DLD1 (cell line): Measurements from ENCODE around the gene TDRD3.

Experiments
- in situ Hi-C: cut with HindIII; loops from 2 replicates; pipeline ENCODE4 v1.10.0; 2017; ENCODE audit warnings: low sequenced_read_pairs

Gene TDRD3

GRCh38 chr13:60448907-60449510, 52.0 kb downstream of the TDRD3 start:
- in situ Hi-C loops: no loop called here

GRCh38 chr13:60453490-60453889, 56.5 kb downstream of the TDRD3 start:
- in situ Hi-C loops: no loop called here

GRCh38 chr13:60454425-60454824, 57.4 kb downstream of the TDRD3 start:
- in situ Hi-C loops: no loop called here

- in situ Hi-C loops: no loop called here
These were observed 66.8 kb downstream of the TDRD3 start for GRCh38 chr13:60463787-60464186.

- in situ Hi-C loops: no loop called here
These were observed 70.1 kb downstream of the TDRD3 start for GRCh38 chr13:60467098-60467497.

- in situ Hi-C loops: no loop called here
These were observed 82.3 kb downstream of the TDRD3 start for GRCh38 chr13:60479273-60479672.

GRCh38 chr13:60482012-60482411, 85.0 kb downstream of the TDRD3 start:
- in situ Hi-C loops: no loop called here

GRCh38 chr13:60484865-60485264, 87.8 kb downstream of the TDRD3 start:
- in situ Hi-C loops: no loop called here

- in situ Hi-C loops: no loop called here
These were observed 94.5 kb downstream of the TDRD3 start for GRCh38 chr13:60491531-60491930.

GRCh38 chr13:60492187-60492586, 95.2 kb downstream of the TDRD3 start:
- in situ Hi-C loops: no loop called here

- in situ Hi-C loops: no loop called here
These were observed 97.3 kb downstream of the TDRD3 start for GRCh38 chr13:60494296-60494695.

- in situ Hi-C loops: no loop called here
These were observed 104.2 kb downstream of the TDRD3 start for GRCh38 chr13:60501236-60501635.

- in situ Hi-C loops: no loop called here
These were observed 112.8 kb downstream of the TDRD3 start for GRCh38 chr13:60509601-60510386.

- in situ Hi-C loops: no loop called here
These were observed 114.6 kb downstream of the TDRD3 start for GRCh38 chr13:60511637-60512036.

GRCh38 chr13:60514891-60515290, 117.9 kb downstream of the TDRD3 start:
- in situ Hi-C loops: no loop called here

- in situ Hi-C loops: no loop called here
These were observed 122.5 kb downstream of the TDRD3 start for GRCh38 chr13:60519496-60519895.

GRCh38 chr13:60520902-60521569, 124.0 kb downstream of the TDRD3 start:
- in situ Hi-C loops: no loop called here

- in situ Hi-C loops: no loop called here
These were observed 141.5 kb downstream of the TDRD3 start for GRCh38 chr13:60538566-60538965.

- in situ Hi-C loops: no loop called here
These were observed 143.3 kb downstream of the TDRD3 start for GRCh38 chr13:60540276-60540675.

GRCh38 chr13:60562096-60562780, 165.2 kb downstream of the TDRD3 start:
- in situ Hi-C loops: no loop called here

- in situ Hi-C loops: no loop called here
These were observed 174.6 kb downstream of the TDRD3 start for GRCh38 chr13:60571571-60571970.
